ENCODE measurements around the gene STON1. TPM values are rescaled to one million over a fixed set of nuclear protein-coding genes. Genes with fewer than 3 reads are reported as not detected.
A peak's percentile ranks its signal among the peaks of the same experiment; 100 is the strongest.

STON1 gene
- total and polyA plus RNA-seq, 12 donors: 4.6 to 51.1 (median 13.4) TPM

- H3K36me3 ChIP-seq (replicated peaks in 1 of 2): no peaks in the 10 kb centered on the region
- no peak overlapping the region for H3K4me3 ChIP-seq
- peaks cover 0 to 6% of the 10 kb centered on the region in 2 donors for H3K4me1 ChIP-seq (replicated peaks in 1 of 2)
- H3K9me3 ChIP-seq (replicated peaks in 1 of 3): no peaks in the 10 kb centered on the region
- no peak for DNase-seq
- TF ChIP-seq POLR2A (IDR thresholded peaks at IDR 0.05): no peak
- TF ChIP-seq CTCF (IDR thresholded peaks at IDR 0.05): no peak
- no peaks in the 10 kb centered on the region for H3K27me3 ChIP-seq
- H3K27ac ChIP-seq: peak overlapping the region in 2 of 5 donors; percentile 55 to 73
- intact Hi-C loops (cut with DNase I): no loop called here
These were observed 39.5 kb downstream of the STON1 start for GRCh38 chr2:48569433-48569832.

- Histone ChIP-seq H3K9me3 (replicated peaks in 1 of 3) (no peaks in the 10 kb centered on the region), H3K4me3 (no peak overlapping the region), H3K27ac (no peak overlapping the region), H3K36me3 (replicated peaks in 1 of 2) (no peaks in the 10 kb centered on the region), H3K4me1 (replicated peaks in 1 of 2) (peaks cover 0 to 6% of the 10 kb centered on the region in 2 donors), H3K27me3 (no peaks in the 10 kb centered on the region)
- DNase-seq: no peak
- intact Hi-C loops (cut with DNase I): no loop called here
- 54 to 72% (median 64%) methylated on average over 2 to 5 of the region's 5 CpGs for WGBS, 4 donors
- no peak for TF ChIP-seq POLR2A (IDR thresholded peaks at IDR 0.05)
- TF ChIP-seq CTCF (IDR thresholded peaks at IDR 0.05): no peak
These were observed 42.9 kb downstream of the STON1 start for GRCh38 chr2:48572816-48573215.

GRCh38 chr2:48574353-48575287, 44.7 kb downstream of the STON1 start:
- Histone ChIP-seq H3K27ac (no peak overlapping the region), H3K9me3 (replicated peaks in 1 of 3) (no peaks in the 10 kb centered on the region)
- no peak for DNase-seq

GRCh38 chr2:48578313-48578712, 48.4 kb downstream of the STON1 start:
- TF ChIP-seq POLR2A (IDR thresholded peaks at IDR 0.05) (no peak), CTCF (IDR thresholded peaks at IDR 0.05) (no peak)
- H3K4me1 ChIP-seq (replicated peaks in 1 of 2): no peaks in the 10 kb centered on the region

More at GRCh38 chr2:48574353-48575287, 44.7 kb downstream of the STON1 start:
- WGBS, 4 donors: 74 to 84% (median 76%) methylated on average over 9 of the region's 9 CpGs
- Histone ChIP-seq H3K4me1 (replicated peaks in 1 of 2) (no peaks in the 10 kb centered on the region), H3K27me3 (no peaks in the 10 kb centered on the region), H3K4me3 (no peak overlapping the region), H3K36me3 (replicated peaks in 1 of 2) (no peaks in the 10 kb centered on the region)
- intact Hi-C loops (cut with DNase I): no loop called here
- TF ChIP-seq POLR2A (IDR thresholded peaks at IDR 0.05) (no peak), CTCF (IDR thresholded peaks at IDR 0.05) (no peak)

More at GRCh38 chr2:48578313-48578712, 48.4 kb downstream of the STON1 start:
- Histone ChIP-seq H3K9me3 (replicated peaks in 1 of 3) (no peaks in the 10 kb centered on the region), H3K27ac (no peak overlapping the region), H3K36me3 (replicated peaks in 1 of 2) (no peaks in the 10 kb centered on the region), H3K27me3 (no peaks in the 10 kb centered on the region), H3K4me3 (no peak overlapping the region)
- intact Hi-C loops (cut with DNase I): no loop called here
- WGBS, 4 donors: 64 to 80% (median 72%) methylated on average over 4 of the region's 4 CpGs
- DNase-seq: no peak
